Breast epithelium (tissue), 3 donors: ENCODE data around the gene CAMTA1.

Experiments
- POLR2A ChIP-seq: fragments of 450-650 bp; IDR thresholded peaks from one replicate; pipeline ENCODE4 v1.6.1; 2016; ENCODE audit warnings: antibody characterized with exemption, mild to moderate bottlenecking, moderate library complexity
- POLR2AphosphoS5 ChIP-seq, 3 donors: sonication (generic); formaldehyde crosslinking; IDR thresholded peaks; one replicate each; pipeline ENCODE4 v1.6.1; 2017; ENCODE audit warnings: antibody characterized with exemption in 3 of 3
- TF ChIP-seq, protein P1 (sequence below), 3 donors: fragments of 450-650 bp; IDR thresholded peaks; one replicate each; pipeline ENCODE4 v1.5.1; 2016 to 2017; ENCODE audit warnings: antibody characterized with exemption in 3 of 3, mild to moderate bottlenecking in 3 of 3, moderate library complexity in 3 of 3

DNA sequence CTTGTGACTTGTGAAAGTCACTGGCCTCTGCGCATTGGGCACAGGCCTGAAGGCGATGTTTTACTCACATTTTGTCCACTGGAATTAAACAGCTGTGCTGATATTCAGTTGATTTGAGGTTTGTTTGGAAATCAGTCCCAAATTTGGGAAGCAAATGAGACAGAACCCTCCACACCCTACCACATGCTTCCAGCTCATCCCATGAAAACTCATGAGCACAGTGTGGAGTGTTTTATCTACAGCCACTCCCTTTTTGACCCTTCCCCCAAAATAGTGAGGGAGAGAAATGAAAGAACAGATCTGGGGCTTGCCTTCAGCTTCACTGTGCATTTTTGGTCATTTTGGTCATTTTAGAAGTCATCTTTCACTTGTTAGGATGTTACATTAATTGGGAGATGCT is 101.3 kb downstream of the CAMTA1 start:
- TF ChIP-seq, protein P1, sequence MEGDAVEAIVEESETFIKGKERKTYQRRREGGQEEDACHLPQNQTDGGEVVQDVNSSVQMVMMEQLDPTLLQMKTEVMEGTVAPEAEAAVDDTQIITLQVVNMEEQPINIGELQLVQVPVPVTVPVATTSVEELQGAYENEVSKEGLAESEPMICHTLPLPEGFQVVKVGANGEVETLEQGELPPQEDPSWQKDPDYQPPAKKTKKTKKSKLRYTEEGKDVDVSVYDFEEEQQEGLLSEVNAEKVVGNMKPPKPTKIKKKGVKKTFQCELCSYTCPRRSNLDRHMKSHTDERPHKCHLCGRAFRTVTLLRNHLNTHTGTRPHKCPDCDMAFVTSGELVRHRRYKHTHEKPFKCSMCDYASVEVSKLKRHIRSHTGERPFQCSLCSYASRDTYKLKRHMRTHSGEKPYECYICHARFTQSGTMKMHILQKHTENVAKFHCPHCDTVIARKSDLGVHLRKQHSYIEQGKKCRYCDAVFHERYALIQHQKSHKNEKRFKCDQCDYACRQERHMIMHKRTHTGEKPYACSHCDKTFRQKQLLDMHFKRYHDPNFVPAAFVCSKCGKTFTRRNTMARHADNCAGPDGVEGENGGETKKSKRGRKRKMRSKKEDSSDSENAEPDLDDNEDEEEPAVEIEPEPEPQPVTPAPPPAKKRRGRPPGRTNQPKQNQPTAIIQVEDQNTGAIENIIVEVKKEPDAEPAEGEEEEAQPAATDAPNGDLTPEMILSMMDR (IDR thresholded peaks at IDR 0.05) = no peak
- TF ChIP-seq POLR2A (no peak), POLR2AphosphoS5 (IDR thresholded peaks at IDR 0.05) (no peak)
